GM12891 (cell line): ENCODE measurements around the gene SLC49A4.

ENCODE experiments used
- DNase-seq: peaks from one replicate; pipeline ENCODE4 v3.0.0; 2011; ENCODE audit warnings: low spot score; ENCODE audit not compliant: insufficient read length
- FAIRE-seq: peaks from 2 replicates; lab custom pipeline; 2011; peaks lifted over from hg19 to GRCh38; lab: Jason Lieb, UNC
- PAX5 ChIP-seq: IDR thresholded peaks from 2 replicates; pipeline ENCODE4 v1.6.1; 2011; ENCODE audit warnings: low read length, moderate library complexity, mild to moderate bottlenecking; ENCODE audit not compliant: insufficient read depth, severe bottlenecking
- POLR2A ChIP-seq: IDR thresholded peaks from 2 replicates; pipeline ENCODE4 v1.6.1; 2011; ENCODE audit warnings: low read depth, low read length, control low read depth
- POLR2AphosphoS5 ChIP-seq: IDR thresholded peaks from 2 replicates; pipeline ENCODE4 v1.6.1; 2011; ENCODE audit warnings: low read depth, low read length, control low read depth
- POU2F2 ChIP-seq: IDR thresholded peaks from 2 replicates; pipeline ENCODE4 v1.6.1; 2011; ENCODE audit warnings: low read depth, mild to moderate bottlenecking, control low read depth, low read length, moderate library complexity
- SPI1 ChIP-seq: IDR thresholded peaks from 2 replicates; pipeline ENCODE4 v1.6.1; 2011; ENCODE audit warnings: low read depth, low read length, control low read depth
- TAF1 ChIP-seq: IDR thresholded peaks from 2 replicates; pipeline ENCODE4 v1.6.1; 2011; ENCODE audit warnings: low read depth, low read length, control low read depth

SLC49A4 gene

DNA sequence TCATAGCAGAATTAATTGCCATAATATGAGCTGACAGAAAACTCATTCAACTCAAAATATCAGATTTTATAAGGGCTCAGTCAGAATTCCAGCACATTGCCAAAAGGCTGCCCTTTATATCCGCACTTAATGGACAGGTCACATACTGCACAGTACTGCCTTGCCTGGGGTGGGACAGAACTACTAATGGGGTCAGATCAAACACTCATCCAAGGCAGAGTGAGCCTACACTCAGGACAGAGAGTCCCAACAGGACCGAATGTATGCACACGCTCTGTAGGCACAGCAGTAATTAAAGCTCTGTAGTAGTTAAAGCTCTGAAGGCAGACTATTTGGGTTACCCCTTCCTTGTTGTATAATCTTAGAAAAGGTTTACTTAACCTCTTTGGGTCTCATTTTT, 28.4 kb upstream of the SLC49A4 start:
- TF ChIP-seq POLR2AphosphoS5 = no peak
- TF ChIP-seq TAF1 = no peak
- no peak for DNase-seq
- no peak for FAIRE-seq

- FAIRE-seq (no peak), DNase-seq (no peak)
- no peak for TF ChIP-seq POLR2A
- no peak for TF ChIP-seq SPI1
- no peak for TF ChIP-seq TAF1
- TF ChIP-seq PAX5 = no peak
- TF ChIP-seq POU2F2 = no peak
- TF ChIP-seq POLR2AphosphoS5 = no peak
These were observed 27.1 kb upstream of the SLC49A4 start for GRCh38 chr3:122767540-122768372.

DNA sequence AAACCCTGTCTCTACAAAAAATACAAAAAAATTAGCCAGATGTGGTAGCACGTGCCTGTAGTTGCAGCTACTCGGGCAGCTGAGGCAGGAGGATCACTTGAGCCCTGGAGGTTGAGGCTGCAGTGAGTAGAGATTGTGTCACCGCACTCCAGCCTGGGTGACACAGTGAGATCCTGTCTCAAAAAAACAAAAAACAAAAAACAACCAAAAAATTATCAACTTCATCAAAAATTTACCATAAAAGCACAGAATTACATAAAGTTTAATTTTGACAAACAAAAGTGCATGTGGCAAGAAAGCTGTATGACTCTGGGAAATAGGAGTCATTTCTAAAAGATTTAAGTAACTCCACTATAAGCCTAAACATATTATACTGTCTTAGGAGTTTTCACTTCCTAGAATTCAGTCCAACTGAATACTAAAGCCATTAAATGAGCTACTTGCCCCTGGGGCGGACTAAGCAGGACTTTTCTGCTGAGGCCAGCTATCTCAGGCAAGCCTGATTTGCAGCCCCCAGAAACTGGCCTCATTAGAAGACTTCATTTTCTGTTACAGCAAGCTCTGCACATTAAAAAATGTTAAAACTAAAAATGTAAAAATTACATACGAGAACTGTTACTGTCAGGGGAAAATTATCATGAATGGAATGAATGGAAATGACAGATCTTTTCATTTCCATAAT, 24.2 kb upstream of the SLC49A4 start:
- FAIRE-seq (no peak), DNase-seq (no peak)
- TF ChIP-seq POLR2AphosphoS5 = no peak
- TF ChIP-seq POU2F2 = no peak
- TF ChIP-seq PAX5 = no peak
- TF ChIP-seq TAF1 = no peak
- no peak for TF ChIP-seq SPI1
- TF ChIP-seq POLR2A = no peak

- TF ChIP-seq PAX5 = no peak
- TF ChIP-seq POU2F2 = no peak
- TF ChIP-seq TAF1 = no peak
- TF ChIP-seq POLR2A = no peak
- TF ChIP-seq SPI1 = no peak
- no peak for TF ChIP-seq POLR2AphosphoS5
- DNase-seq (no peak), FAIRE-seq (no peak)
These were observed 22.0 kb upstream of the SLC49A4 start for GRCh38 chr3:122772827-122773226.

DNA sequence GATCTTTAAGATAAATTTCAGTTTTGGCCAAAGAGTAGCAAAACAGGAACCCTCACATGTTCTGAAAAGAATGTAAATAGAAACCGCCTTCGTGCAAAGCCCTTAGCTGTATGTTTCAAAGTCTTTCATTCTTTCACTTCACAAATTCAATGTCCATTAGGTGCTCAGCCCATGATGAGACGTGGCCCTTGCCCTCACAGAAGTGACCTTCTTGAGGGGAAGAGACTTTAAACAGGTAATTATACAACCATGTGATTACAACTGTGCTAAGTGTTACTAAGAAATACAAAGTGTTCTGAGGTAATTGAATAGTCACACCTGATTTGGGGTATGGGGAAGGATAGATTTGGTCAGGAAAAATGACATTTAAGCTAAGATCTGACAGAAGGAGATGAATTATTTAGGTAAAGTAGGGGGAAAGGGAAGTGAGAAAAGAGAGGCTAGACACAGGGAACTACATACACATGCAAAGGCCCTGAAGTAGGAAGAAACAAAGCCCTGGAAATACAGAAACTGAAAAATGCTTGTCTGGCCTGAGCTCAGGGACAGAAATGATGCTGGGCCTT, 20.8 kb upstream of the SLC49A4 start:
- FAIRE-seq = peak; percentile 87
- TF ChIP-seq POLR2A = no peak
- TF ChIP-seq POU2F2 = no peak
- peak; percentile 83 for TF ChIP-seq SPI1
- TF ChIP-seq PAX5 = no peak
- no peak for TF ChIP-seq POLR2AphosphoS5
- TF ChIP-seq TAF1 = peak; percentile 26; the same call in 1 of the 2 replicates
- no peak for DNase-seq

GRCh38 chr3:122774564-122774963, 20.3 kb upstream of the SLC49A4 start:
- no peak for DNase-seq
- no peak for TF ChIP-seq POLR2A
- TF ChIP-seq PAX5 = no peak
- TF ChIP-seq POLR2AphosphoS5 = no peak
- 0 out of 2 replicates have a peak, but pooled peaks have one; percentile 10 for TF ChIP-seq POU2F2
- no peak for TF ChIP-seq SPI1
- no peak for TF ChIP-seq TAF1
- FAIRE-seq = no peak

- DNase-seq = no peak
- no peak for FAIRE-seq
- no peak for TF ChIP-seq POU2F2
- TF ChIP-seq PAX5 = no peak
- TF ChIP-seq TAF1 = no peak
- no peak for TF ChIP-seq SPI1
- TF ChIP-seq POLR2A = no peak
- no peak for TF ChIP-seq POLR2AphosphoS5
These were observed 18.0 kb upstream of the SLC49A4 start for GRCh38 chr3:122776675-122777468.

DNA sequence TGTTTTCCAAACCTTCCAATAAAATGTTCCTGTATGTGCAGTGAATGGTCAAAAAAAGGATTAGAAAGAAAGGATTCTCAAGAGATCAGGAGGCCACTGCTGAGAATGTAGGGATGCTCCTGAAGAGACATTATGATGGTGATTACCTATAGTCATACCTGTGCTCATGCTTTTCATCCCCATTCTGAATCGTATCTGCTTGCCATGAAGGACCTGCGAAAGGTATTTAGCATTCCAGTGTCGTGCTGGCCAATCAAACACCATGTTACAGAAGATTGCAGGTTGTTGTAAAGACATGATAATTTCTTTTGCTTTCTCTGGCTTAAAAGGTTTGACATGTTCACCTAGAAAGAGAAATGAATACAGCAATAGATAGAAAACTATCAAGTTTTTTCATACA, 17.3 kb upstream of the SLC49A4 start:
- TF ChIP-seq TAF1 (no peak), POLR2AphosphoS5 (no peak), POLR2A (no peak), PAX5 (no peak), SPI1 (no peak), POU2F2 (no peak)
- DNase-seq (no peak), FAIRE-seq (peak; percentile 16)

DNA sequence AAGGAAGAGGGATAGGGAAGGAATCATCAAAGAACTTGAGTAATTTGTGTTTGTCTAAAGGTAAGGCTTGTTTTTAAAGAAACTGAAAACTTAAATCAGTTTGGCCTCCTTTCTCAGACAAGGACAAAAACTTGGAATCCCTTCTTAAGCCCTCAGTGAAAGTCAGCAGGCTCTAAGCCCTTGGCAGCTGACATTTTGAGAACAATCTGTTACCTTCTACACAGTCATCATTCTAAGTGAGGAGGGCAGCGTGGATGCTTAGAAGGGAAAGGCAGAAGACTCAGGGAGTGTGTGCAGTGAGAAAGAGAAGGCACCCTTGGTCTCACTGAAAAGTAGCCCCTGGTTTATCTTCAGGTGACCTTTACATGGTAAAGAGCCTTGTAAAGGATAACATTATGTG, 12.1 kb upstream of the SLC49A4 start:
- no peak for DNase-seq
- TF ChIP-seq POLR2A (no peak), SPI1 (no peak), POLR2AphosphoS5 (no peak), TAF1 (no peak)
- FAIRE-seq = no peak
